Measurements from ENCODE around the gene SYTL1.
A peak's percentile ranks its signal among the peaks of the same experiment; 100 is the strongest.

SYTL1 gene

GRCh38 chr1:27399251-27400025 lies 57.6 kb downstream of the SYTL1 start:
- FAIRE-seq = no peak
- no peak for DNase-seq (ENCODE audit: insufficient read length, low spot score)

- DNase-seq (ENCODE audit: insufficient read length, low spot score) (no peak), FAIRE-seq (no peak)
Measured at GRCh38 chr1:27400082-27400962, 58.5 kb downstream of the SYTL1 start.

GRCh38 chr1:27400963-27401341 lies 59.1 kb downstream of the SYTL1 start:
- FAIRE-seq (no peak), DNase-seq (ENCODE audit: insufficient read length, low spot score) (no peak)

- peak; percentile 53 for FAIRE-seq
- no peak for DNase-seq (ENCODE audit: insufficient read length, low spot score)
Measured at GRCh38 chr1:27402349-27402754, 60.5 kb downstream of the SYTL1 start.

GRCh38 chr1:27403065-27403726 lies 61.4 kb downstream of the SYTL1 start:
- peak; percentile 79 for FAIRE-seq

More at GRCh38 chr1:27403065-27403726, 61.4 kb downstream of the SYTL1 start:
- no peak for DNase-seq (ENCODE audit: insufficient read length, low spot score)
